ENCODE data around the gene CD52. TPM values are rescaled to one million over a fixed set of nuclear protein-coding genes. Genes with fewer than 3 reads are reported as not detected.

The CD52 gene
- total and polyA plus RNA-seq, 2 donors (not counting 3 experiments of a cell fraction or from before 2014, with no cell fraction given), result not detected

DNA sequence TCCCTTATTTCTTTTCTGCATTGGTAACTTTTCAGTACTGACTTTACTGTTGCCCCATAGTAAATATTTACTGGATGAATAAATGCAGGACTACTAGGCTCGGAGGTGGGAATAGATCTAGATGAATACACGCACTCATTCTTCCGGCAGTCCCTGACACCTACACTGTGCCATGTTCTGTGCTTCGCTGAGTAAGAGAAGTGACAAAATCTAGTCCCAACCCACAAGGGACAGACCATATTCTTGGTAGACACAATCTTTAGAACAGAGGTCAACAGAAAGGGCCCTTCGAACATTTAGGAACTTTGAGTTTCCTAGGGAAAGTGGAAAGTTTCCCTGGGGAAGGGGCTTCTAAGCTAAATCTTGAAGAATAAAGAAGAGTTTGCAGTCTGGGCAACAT is 3.3 kb upstream of the CD52 start:
- Histone ChIP-seq H3K27me3 (ENCODE audit: control insufficient read depth in 2 of 2, insufficient read depth in 2 of 2, low read length in 2 of 2) (peaks cover 2 to 7% of the 10 kb centered on the region in 2 experiments), H3K4me2 (ENCODE audit: insufficient read depth, low read length) (no peak overlapping the region), H3K9me3 (replicated peaks; ENCODE audit: control insufficient read depth, insufficient read depth, low read length) (no peaks in the 10 kb centered on the region), H3K27ac (ENCODE audit: insufficient read depth, low read depth, low read length) (no peak overlapping the region), H3K79me2 (ENCODE audit: control insufficient read depth, insufficient read depth, low read length) (no peaks in the 10 kb centered on the region), H4K20me1 (replicated peaks; ENCODE audit: control insufficient read depth, extremely low read depth, insufficient read depth, low read length) (no peaks in the 10 kb centered on the region), H3K4me3 (replicated peaks in 1 of 3; ENCODE audit: insufficient read depth in 1 of 3, low read depth in 1 of 3, low read length in 3 of 3) (no peak overlapping the region), H2AFZ (ENCODE audit: low read depth, low read length) (no peak overlapping the region), H3K9me1 (replicated peaks; ENCODE audit: control insufficient read depth, extremely low read depth, insufficient read depth, low read length) (no peaks in the 10 kb centered on the region), H3K36me3 (ENCODE audit: control insufficient read depth in 2 of 2, extremely low read depth in 1 of 2, insufficient read depth in 2 of 2, low read length in 2 of 2) (no peaks in the 10 kb centered on the region), H3K4me1 (ENCODE audit: control insufficient read depth, extremely low read depth, insufficient read depth, low read length) (no peaks in the 10 kb centered on the region), H3K9ac (replicated peaks; ENCODE audit: extremely low read depth, insufficient read depth, low read length) (no peak overlapping the region)
- FAIRE-seq (no peak), DNase-seq (ENCODE audit: low read depth, low spot score) (no peak)
- no peak for TF ChIP-seq FOS (IDR thresholded peaks at IDR 0.05; ENCODE audit: borderline replicate concordance, insufficient read depth, low read length)
- no peak for TF ChIP-seq POLR2A (IDR thresholded peaks at IDR 0.05; ENCODE audit: low read depth, low read length)
- no peak for TF ChIP-seq JUN (IDR thresholded peaks at IDR 0.05; ENCODE audit: borderline replicate concordance, insufficient read depth, insufficient read length, low read depth)
- TF ChIP-seq, protein P1, sequence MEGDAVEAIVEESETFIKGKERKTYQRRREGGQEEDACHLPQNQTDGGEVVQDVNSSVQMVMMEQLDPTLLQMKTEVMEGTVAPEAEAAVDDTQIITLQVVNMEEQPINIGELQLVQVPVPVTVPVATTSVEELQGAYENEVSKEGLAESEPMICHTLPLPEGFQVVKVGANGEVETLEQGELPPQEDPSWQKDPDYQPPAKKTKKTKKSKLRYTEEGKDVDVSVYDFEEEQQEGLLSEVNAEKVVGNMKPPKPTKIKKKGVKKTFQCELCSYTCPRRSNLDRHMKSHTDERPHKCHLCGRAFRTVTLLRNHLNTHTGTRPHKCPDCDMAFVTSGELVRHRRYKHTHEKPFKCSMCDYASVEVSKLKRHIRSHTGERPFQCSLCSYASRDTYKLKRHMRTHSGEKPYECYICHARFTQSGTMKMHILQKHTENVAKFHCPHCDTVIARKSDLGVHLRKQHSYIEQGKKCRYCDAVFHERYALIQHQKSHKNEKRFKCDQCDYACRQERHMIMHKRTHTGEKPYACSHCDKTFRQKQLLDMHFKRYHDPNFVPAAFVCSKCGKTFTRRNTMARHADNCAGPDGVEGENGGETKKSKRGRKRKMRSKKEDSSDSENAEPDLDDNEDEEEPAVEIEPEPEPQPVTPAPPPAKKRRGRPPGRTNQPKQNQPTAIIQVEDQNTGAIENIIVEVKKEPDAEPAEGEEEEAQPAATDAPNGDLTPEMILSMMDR (IDR thresholded peaks at IDR 0.05; ENCODE audit: extremely low read depth in 1 of 2, insufficient read depth in 1 of 2, low read depth in 1 of 2, low read length in 2 of 2), result no peak
- TF ChIP-seq MAX (IDR thresholded peaks at IDR 0.05; ENCODE audit: insufficient read depth, insufficient read length), result no peak
- TF ChIP-seq POLR2AphosphoS5 (IDR thresholded peaks at IDR 0.05; ENCODE audit: insufficient read depth, low read depth, low read length), result no peak
- no peak for TF ChIP-seq MYC (IDR thresholded peaks at IDR 0.05; ENCODE audit: low read depth, low read length)
- no peak for TF ChIP-seq EZH2 (IDR thresholded peaks at IDR 0.05; ENCODE audit: borderline replicate concordance, low read depth, low read length, severe bottlenecking)
- no peak for TF ChIP-seq GATA2 (IDR thresholded peaks at IDR 0.05; ENCODE audit: insufficient read depth, insufficient read length, low read depth, low read length)
- POLR2A ChIA-PET, result no interaction called here
- BruUV-seq (replicated peaks), result no TSS peak
- intact Hi-C loops (cut with micrococcal nuclease) (no loop called here), dilution Hi-C loops (cut with MboI; ENCODE audit: extremely low pct_ligation_motif_present, low sequenced_read_pairs) (no loop called here)
- CTCF ChIA-PET, result interaction anchor here (1.3 to 2.8 kb wide), 3 partner anchors 29 to 103 kb away, joined by 3 to 14 read pairs (median 5); no protein-coding TSS in a partner anchor
